ENCODE results near the gene PMFBP1. TPM values are rescaled to one million over a fixed set of nuclear protein-coding genes. Genes with fewer than 3 reads are reported as not detected.

The PMFBP1 gene
- polyA plus RNA-seq, 1 donor (not counting 4 experiments of a cell fraction or from before 2014, with no cell fraction given): 0.92 TPM

GRCh38 chr16:72132726-72133125 is 39.2 kb downstream of the PMFBP1 start:
- no peaks in the 10 kb centered on the region for H3K4me1 ChIP-seq (ENCODE audit: control insufficient read depth, extremely low read depth, insufficient read depth, low read length)
- H3K4me2 ChIP-seq (ENCODE audit: control insufficient read depth, extremely low read depth, insufficient read depth, low read depth, low read length): no peak overlapping the region
- H4K20me1 ChIP-seq (ENCODE audit: control insufficient read depth, extremely low read depth, insufficient read depth, low read length): no peaks in the 10 kb centered on the region
- H2AFZ ChIP-seq (ENCODE audit: control insufficient read depth, low read length): no peak overlapping the region
- no peak overlapping the region for H3K9ac ChIP-seq (ENCODE audit: control insufficient read depth, extremely low read depth, insufficient read depth, low read length)
- H3K4me3 ChIP-seq (ENCODE audit: control insufficient read depth in 2 of 3, extremely low read depth in 1 of 3, insufficient read depth in 2 of 3, low read depth in 1 of 3, low read length in 3 of 3): no peak overlapping the region
- no peaks in the 10 kb centered on the region for H3K27me3 ChIP-seq (ENCODE audit: control insufficient read depth, extremely low read depth, insufficient read depth, low read length)
- DNase-seq (ENCODE audit: low read depth, low spot score): no peak
- TF ChIP-seq CTCF (optimal IDR thresholded peaks at IDR 0.05 in 1 of 3, IDR thresholded peaks at IDR 0.05 in 1 of 3, conservative IDR thresholded peaks at IDR 0.05 in 1 of 3; ENCODE audit: extremely low read depth in 1 of 3, insufficient read depth in 2 of 3, low read length in 3 of 3) (no peak), EZH2 (IDR thresholded peaks at IDR 0.05; ENCODE audit: low read length) (no peak)
- H3K79me2 ChIP-seq (ENCODE audit: control insufficient read depth, insufficient read depth, low read length): no peaks in the 10 kb centered on the region
- dilution Hi-C loops (cut with MboI; ENCODE audit: extremely low pct_ligation_motif_present, low sequenced_read_pairs): no loop called here
- no peaks in the 10 kb centered on the region for H3K36me3 ChIP-seq (ENCODE audit: control insufficient read depth in 2 of 2, extremely low read depth in 1 of 2, insufficient read depth in 2 of 2, low read length in 2 of 2)
- no peaks in the 10 kb centered on the region for H3K9me3 ChIP-seq (ENCODE audit: control insufficient read depth, low read depth, low read length)
- H3K9me1 ChIP-seq (ENCODE audit: control insufficient read depth, extremely low read depth, insufficient read depth, low read length): no peaks in the 10 kb centered on the region
- no peak overlapping the region for H3K27ac ChIP-seq (ENCODE audit: control insufficient read depth, insufficient read depth, low read length)
- no peak for FAIRE-seq

- H3K36me3 ChIP-seq (ENCODE audit: control insufficient read depth in 2 of 2, extremely low read depth in 1 of 2, insufficient read depth in 2 of 2, low read length in 2 of 2): no peaks in the 10 kb centered on the region
- H3K9ac ChIP-seq (ENCODE audit: control insufficient read depth, extremely low read depth, insufficient read depth, low read length): no peak overlapping the region
- no peak overlapping the region for H3K4me2 ChIP-seq (ENCODE audit: control insufficient read depth, extremely low read depth, insufficient read depth, low read depth, low read length)
- H3K4me1 ChIP-seq (ENCODE audit: control insufficient read depth, extremely low read depth, insufficient read depth, low read length): no peaks in the 10 kb centered on the region
- TF ChIP-seq EZH2 (IDR thresholded peaks at IDR 0.05; ENCODE audit: low read length): no peak
- TF ChIP-seq CTCF (optimal IDR thresholded peaks at IDR 0.05 in 1 of 3, IDR thresholded peaks at IDR 0.05 in 1 of 3, conservative IDR thresholded peaks at IDR 0.05 in 1 of 3; ENCODE audit: extremely low read depth in 1 of 3, insufficient read depth in 2 of 3, low read length in 3 of 3): no peak
- DNase-seq (ENCODE audit: low read depth, low spot score) (no peak), FAIRE-seq (no peak)
- dilution Hi-C loops (cut with MboI; ENCODE audit: extremely low pct_ligation_motif_present, low sequenced_read_pairs): no loop called here
- H3K4me3 ChIP-seq (ENCODE audit: control insufficient read depth in 2 of 3, extremely low read depth in 1 of 3, insufficient read depth in 2 of 3, low read depth in 1 of 3, low read length in 3 of 3): no peak overlapping the region
- H3K79me2 ChIP-seq (ENCODE audit: control insufficient read depth, insufficient read depth, low read length): no peaks in the 10 kb centered on the region
- H3K27me3 ChIP-seq (ENCODE audit: control insufficient read depth, extremely low read depth, insufficient read depth, low read length): no peaks in the 10 kb centered on the region
- no peaks in the 10 kb centered on the region for H3K9me1 ChIP-seq (ENCODE audit: control insufficient read depth, extremely low read depth, insufficient read depth, low read length)
- H2AFZ ChIP-seq (ENCODE audit: control insufficient read depth, low read length): no peak overlapping the region
- no peak overlapping the region for H3K27ac ChIP-seq (ENCODE audit: control insufficient read depth, insufficient read depth, low read length)
- no peaks in the 10 kb centered on the region for H4K20me1 ChIP-seq (ENCODE audit: control insufficient read depth, extremely low read depth, insufficient read depth, low read length)
- no peaks in the 10 kb centered on the region for H3K9me3 ChIP-seq (ENCODE audit: control insufficient read depth, low read depth, low read length)
Observed at GRCh38 chr16:72131036-72131435, 40.9 kb downstream of the PMFBP1 start.

Data from keratinocyte (primary cell).